GM19023 (cell line): ENCODE measurements around the gene BTBD6.
A peak's percentile ranks its signal among the peaks of the same experiment; 100 is the strongest.
"Not testable (repeated sequence)": the region's sequence is repeated elsewhere in the genome, so short reads cannot be mapped to it uniquely, and the experiment has no call there.

ENCODE experiments used
- ATAC-seq: cut with Tn5 transposase; IDR thresholded peaks from one replicate; pipeline ENCODE4 v1.9.1; 2021; ENCODE audit warnings: mild to moderate bottlenecking, moderate library complexity; ENCODE audit not compliant: unreplicated experiment

Gene BTBD6

DNA sequence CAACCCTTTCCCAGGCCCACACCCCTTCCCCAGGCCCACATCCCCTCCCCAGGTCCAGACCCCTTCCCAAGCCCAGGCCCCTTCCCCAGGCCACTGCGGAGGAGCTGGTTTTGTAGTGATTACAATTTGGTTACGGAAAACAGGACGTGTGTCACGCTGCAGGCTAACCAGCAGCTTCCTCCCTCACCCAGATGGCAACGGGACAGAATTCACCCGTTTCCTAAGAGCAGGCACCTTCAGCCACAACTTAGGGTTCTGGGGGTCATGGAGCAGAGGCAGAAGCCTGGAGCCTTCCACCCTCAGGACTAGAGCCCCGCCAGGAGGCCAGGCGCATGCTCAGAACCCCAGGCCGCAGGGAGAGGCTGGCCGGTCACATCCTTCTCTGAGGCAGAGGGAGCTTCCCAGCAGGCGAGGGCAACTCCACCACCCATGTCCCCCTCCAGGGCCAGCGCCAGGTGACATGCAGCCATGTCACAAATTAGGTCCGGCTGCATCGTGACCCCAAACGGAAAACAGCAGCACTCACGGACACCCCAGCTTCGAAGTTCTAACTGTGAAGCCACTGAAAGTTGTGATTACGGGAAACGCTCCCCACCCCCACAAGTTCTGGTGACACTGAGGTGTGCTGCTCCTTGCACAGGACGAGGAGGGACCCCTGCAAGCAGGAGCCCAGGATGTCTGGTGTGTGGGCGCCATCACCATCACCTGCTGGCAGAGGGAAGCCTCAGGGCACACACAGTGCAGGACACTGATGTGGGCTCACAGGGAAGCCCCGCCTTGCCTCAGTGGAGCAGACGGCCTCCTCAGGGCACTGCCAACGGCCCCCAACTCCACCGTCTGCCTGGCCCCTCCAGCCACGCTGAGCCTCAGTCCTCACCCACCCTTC is 44.7 kb downstream of the BTBD6 start:
- no peak for ATAC-seq

DNA sequence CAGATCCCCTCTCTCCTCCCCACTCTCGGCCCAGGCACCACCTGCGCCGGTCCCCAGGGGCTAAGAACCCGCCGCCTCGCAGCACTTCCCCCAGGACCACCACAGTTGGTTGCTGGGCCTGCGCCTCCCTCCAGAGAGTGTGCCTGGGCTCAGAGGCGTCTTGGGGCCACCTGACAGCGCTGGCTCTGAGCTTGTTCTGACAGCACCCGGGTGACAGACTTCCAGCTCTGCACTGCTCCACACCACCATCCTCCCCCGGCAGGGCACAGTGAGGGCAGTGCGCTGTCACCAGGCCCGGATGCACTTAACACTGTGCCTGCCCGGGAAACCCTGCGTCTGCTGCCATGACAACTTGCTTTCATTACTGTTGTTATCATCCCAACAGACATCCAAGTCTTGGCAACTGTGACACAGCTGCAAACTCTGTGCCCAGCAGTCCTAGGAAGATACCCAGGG is 45.8 kb downstream of the BTBD6 start:
- ATAC-seq, result no peak

GRCh38 chr14:105297311-105297710 is 49.0 kb downstream of the BTBD6 start:
- ATAC-seq, result not testable (repeated sequence)

GRCh38 chr14:105299654-105300541 is 51.6 kb downstream of the BTBD6 start:
- ATAC-seq, result peak; percentile 3
